HepG2 (cell line): ENCODE results near the gene SDF2. TPM values are rescaled to one million over a fixed set of nuclear protein-coding genes. Genes with fewer than 3 reads are reported as not detected.

Experiments used
- ATF2 ChIP-seq: sonication (generic); formaldehyde crosslinking; IDR thresholded peaks from 2 replicates; pipeline ENCODE4 v1.4.0; 2020; ENCODE audit warnings: missing genetic modification reagents
- CERS6 ChIP-seq: sonication (generic); formaldehyde crosslinking; IDR thresholded peaks from 2 replicates; pipeline ENCODE4 v1.5.0; 2020; ENCODE audit warnings: missing genetic modification reagents
- FOXJ3 ChIP-seq: sonication (generic); formaldehyde crosslinking; IDR thresholded peaks from 2 replicates; pipeline ENCODE4 v1.4.0; 2020; ENCODE audit warnings: missing genetic modification reagents, mild to moderate bottlenecking, borderline replicate concordance
- GLMP ChIP-seq: sonication (generic); formaldehyde crosslinking; IDR thresholded peaks from 2 replicates; pipeline ENCODE4 v1.9.0; 2021; ENCODE audit warnings: missing genetic modification reagents, mild to moderate bottlenecking, borderline replicate concordance
- HDAC2 ChIP-seq: sonication (generic); formaldehyde crosslinking; IDR thresholded peaks from 2 replicates; pipeline ENCODE4 v1.4.0; 2020; ENCODE audit warnings: missing genetic modification reagents
- MEIS1 ChIP-seq: sonication (generic); formaldehyde crosslinking; IDR thresholded peaks from 2 replicates; pipeline ENCODE4 v1.9.0; 2021; ENCODE audit warnings: mild to moderate bottlenecking, missing genetic modification reagents, moderate library complexity, borderline replicate concordance
- NFE2 ChIP-seq: sonication (generic); formaldehyde crosslinking; IDR thresholded peaks from 2 replicates; pipeline ENCODE4 v1.4.0; 2020; ENCODE audit warnings: missing genetic modification reagents
- PRDM10 ChIP-seq: sonication (generic); formaldehyde crosslinking; IDR thresholded peaks from 2 replicates; pipeline ENCODE4 v1.4.0; 2020; ENCODE audit warnings: low read depth, missing genetic modification reagents
- RBM22 ChIP-seq: fragments of 200-400 bp; formaldehyde crosslinking; optimal IDR thresholded peaks from 2 replicates; pipeline ENCODE3; 2017; ENCODE audit warnings: mild to moderate bottlenecking, low read length, moderate library complexity
- TEF ChIP-seq: sonication (generic); formaldehyde crosslinking; IDR thresholded peaks from 2 replicates; pipeline ENCODE4 v1.5.0; 2020; ENCODE audit warnings: missing genetic modification reagents
- ZBTB1 ChIP-seq: sonication (generic); formaldehyde crosslinking; IDR thresholded peaks from 2 replicates; pipeline ENCODE4 v1.4.0; 2020; ENCODE audit warnings: missing genetic modification reagents, borderline replicate concordance
- ZBTB34 ChIP-seq: sonication (generic); formaldehyde crosslinking; IDR thresholded peaks from 2 replicates; pipeline ENCODE4 v1.8.0; 2022; ENCODE audit warnings: mild to moderate bottlenecking, missing genetic modification reagents
- ZBTB37 ChIP-seq: sonication (generic); formaldehyde crosslinking; IDR thresholded peaks from 2 replicates; pipeline ENCODE4 v1.4.0; 2020; ENCODE audit warnings: mild to moderate bottlenecking, missing genetic modification reagents
- ZC3H13 ChIP-seq: sonication (generic); formaldehyde crosslinking; IDR thresholded peaks from 2 replicates; pipeline ENCODE4 v1.8.1; 2023; ENCODE audit warnings: mild to moderate bottlenecking, missing genetic modification reagents, moderate library complexity
- ZNF350 ChIP-seq: sonication (generic); formaldehyde crosslinking; IDR thresholded peaks from 2 replicates; pipeline ENCODE4 v1.4.0; 2020; ENCODE audit warnings: mild to moderate bottlenecking, low read depth, missing genetic modification reagents, borderline replicate concordance
- ZNF614 ChIP-seq: IDR thresholded peaks from 2 replicates; pipeline ENCODE4 v1.6.1; 2018; ENCODE audit warnings: missing biosample characterization, missing genetic modification reagents, inconsistent platforms, borderline replicate concordance
- polyA plus RNA-seq, 8 experiments: library from polyadenylated mRNA; depleted of rRNA in 3 of 8; stranded (reverse) in 7 of 8; unstranded in 1 of 8; fragments of >200 nt; fragmentation: Illumina TruSeq in 4 of 8; extraction: Trizol in 4 of 8; gene quantifications; 2 replicates each; pipeline versions ENCODE4 v1.2.1 to v1.2.3, GENCODE V29; 2011 to 2016; ENCODE audit warnings: low read depth in 4 of 8, missing spikeins in 1 of 8, mixed read lengths in 1 of 8; ENCODE audit not compliant: insufficient read depth in 1 of 8
- total RNA-seq, 5 experiments: library from RNA; depleted of rRNA; stranded (reverse); fragments of >200 nt; fragmentation: Illumina TruSeq; extraction: Trizol; gene quantifications; 2 replicates each; pipeline ENCODE4 v1.2.3, GENCODE V29; 2016; ENCODE audit warnings: low read depth in 1 of 5

Gene SDF2
- total and polyA plus RNA-seq, 2 of the 13 experiments (the other 11 are each of a cell fraction or from before 2014, with no cell fraction given): 58.2 to 58.4 TPM

- TF ChIP-seq MEIS1 (CRISPR knock-in tag): peak; percentile 72; the same call in 1 of the 2 replicates
- TF ChIP-seq NFE2 (CRISPR knock-in tag): no peak
- TF ChIP-seq FOXJ3: no peak
- TF ChIP-seq ATF2: peak; percentile 63
- TF ChIP-seq ZBTB37 (CRISPR knock-in tag): no peak
- TF ChIP-seq ZBTB34 (CRISPR knock-in tag): no peak
- TF ChIP-seq HDAC2 (CRISPR knock-in tag): peak; percentile 41
- no peak for TF ChIP-seq ZBTB1 (CRISPR knock-in tag)
- TF ChIP-seq ZNF614 (CRISPR knock-in tag): peak; percentile 49; the same call in 1 of the 2 replicates
- TF ChIP-seq PRDM10: peak; percentile 89; the same call in 1 of the 2 replicates
- TF ChIP-seq ZC3H13 (CRISPR knock-in tag): 0 out of 2 replicates have a peak, but pooled peaks have one; percentile 61
- TF ChIP-seq RBM22: no peak
- no peak for TF ChIP-seq GLMP (CRISPR knock-in tag)
- no peak for TF ChIP-seq CERS6 (CRISPR knock-in tag)
- no peak for TF ChIP-seq TEF (CRISPR knock-in tag)
- peak; percentile 84; the same call in 1 of the 2 replicates for TF ChIP-seq ZNF350
Measured at GRCh38 chr17:28661635-28662526, at the start of gene SDF2, which contains the start of gene SUPT6H (continued).
